ENCODE measurements around the gene SLC27A5.
"Not testable (repeated sequence)": the region's sequence is repeated elsewhere in the genome, so short reads cannot be mapped to it uniquely, and the experiment has no call there.

SLC27A5 gene

DNA sequence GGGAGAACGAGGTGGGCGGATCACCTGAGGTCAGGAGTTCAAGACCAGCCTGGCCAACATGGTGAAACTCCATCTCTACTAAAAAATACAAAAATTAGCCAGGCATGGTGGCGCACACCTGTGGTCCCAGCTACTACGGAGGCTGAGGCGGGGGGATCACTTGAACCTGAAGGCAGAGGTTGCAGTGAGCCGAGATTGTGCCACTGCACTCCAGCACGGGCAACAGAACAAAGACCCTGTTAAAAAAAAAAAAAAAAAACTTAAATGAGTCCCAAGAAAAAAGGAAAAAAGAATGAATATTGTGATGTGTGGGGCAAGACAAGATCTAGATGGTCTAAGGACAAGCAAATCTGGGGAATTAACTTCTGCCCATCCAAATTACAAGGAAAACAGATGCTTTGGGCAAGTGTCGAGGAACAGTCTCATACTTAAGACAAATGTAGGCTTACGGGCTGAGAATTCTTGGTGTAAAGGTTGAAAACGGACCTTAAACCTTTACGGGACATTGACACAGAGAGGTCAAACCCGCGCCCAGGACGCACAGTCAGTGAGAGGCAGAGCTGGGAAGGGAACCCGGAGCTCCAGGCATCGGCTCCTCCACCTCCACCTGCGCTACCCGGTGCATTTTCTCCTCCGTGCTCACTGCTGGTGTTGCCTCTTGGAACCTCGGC, 45.6 kb downstream of the SLC27A5 start:
- DNase-seq, result no peak

DNA sequence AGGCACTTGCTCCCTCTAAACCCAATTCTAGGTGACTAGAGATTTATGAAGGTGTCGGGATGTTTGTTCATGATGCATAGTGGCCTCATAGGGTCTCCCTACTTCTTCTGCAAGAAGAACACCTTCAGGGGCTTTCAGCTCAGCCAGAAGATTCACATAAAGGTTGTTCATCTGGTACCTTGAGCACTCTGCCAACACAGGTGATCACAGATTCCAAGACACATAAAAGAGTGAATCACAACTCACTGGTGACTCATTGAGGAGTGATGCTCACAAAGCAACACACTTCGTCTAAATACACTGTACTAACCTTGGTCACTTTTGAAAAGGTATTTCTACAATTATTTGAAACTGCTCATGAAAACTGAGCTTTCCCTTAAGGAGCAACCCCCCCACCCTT, 51.8 kb downstream of the SLC27A5 start:
- DNase-seq, result no peak

DNA sequence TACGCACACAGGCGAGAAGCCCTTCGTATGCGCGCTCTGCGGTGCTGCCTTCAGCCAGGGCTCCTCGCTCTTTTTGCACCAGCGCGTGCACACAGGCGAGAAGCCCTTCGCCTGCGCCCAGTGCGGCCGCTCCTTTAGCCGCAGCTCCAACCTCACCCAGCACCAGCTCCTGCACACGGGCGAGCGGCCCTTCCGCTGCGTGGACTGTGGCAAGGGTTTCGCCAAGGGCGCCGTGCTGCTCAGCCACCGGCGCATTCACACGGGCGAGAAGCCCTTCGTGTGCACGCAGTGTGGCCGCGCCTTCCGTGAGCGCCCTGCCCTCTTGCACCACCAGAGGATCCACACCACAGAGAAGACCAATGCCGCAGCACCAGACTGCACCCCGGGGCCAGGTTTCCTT, 55.7 kb downstream of the SLC27A5 start:
- no peak for DNase-seq

DNA sequence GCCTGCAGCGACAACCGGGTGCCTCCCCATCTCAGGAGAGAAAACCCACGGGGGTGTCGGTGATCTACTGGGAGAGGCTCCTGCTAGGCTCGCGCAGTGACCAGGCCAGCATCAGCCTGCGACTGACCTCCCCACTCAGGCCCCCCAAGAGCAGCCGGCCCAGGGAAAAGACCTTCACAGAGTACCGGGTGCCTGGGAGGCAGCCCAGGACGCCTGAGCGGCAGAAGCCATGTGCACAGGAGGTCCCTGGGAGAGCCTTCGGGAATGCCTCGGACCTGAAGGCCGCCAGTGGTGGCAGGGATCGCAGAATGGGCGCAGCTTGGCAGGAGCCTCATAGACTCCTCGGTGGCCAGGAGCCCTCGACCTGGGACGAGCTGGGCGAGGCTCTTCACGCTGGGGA, 56.5 kb downstream of the SLC27A5 start:
- no peak for DNase-seq

DNA sequence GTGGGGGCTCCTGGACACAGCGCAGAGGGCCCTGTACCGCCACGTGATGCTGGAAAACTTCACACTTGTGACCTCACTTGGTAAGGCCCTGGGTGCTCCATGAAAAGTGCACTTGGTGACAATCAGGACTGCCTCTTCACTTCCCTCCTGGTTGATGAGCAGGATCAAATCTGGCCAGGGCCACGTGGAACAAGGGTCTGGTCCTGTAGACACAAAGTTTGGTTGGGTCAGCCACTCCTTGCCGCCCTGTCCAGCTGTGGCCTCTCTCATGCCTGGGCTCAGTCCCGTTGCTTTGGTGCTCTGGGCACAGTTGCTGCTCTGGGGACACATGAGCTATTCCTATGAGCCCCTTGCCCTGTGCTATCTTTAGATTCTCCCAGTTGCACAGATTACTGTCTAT, 58.0 kb downstream of the SLC27A5 start:
- DNase-seq, result no peak

DNA sequence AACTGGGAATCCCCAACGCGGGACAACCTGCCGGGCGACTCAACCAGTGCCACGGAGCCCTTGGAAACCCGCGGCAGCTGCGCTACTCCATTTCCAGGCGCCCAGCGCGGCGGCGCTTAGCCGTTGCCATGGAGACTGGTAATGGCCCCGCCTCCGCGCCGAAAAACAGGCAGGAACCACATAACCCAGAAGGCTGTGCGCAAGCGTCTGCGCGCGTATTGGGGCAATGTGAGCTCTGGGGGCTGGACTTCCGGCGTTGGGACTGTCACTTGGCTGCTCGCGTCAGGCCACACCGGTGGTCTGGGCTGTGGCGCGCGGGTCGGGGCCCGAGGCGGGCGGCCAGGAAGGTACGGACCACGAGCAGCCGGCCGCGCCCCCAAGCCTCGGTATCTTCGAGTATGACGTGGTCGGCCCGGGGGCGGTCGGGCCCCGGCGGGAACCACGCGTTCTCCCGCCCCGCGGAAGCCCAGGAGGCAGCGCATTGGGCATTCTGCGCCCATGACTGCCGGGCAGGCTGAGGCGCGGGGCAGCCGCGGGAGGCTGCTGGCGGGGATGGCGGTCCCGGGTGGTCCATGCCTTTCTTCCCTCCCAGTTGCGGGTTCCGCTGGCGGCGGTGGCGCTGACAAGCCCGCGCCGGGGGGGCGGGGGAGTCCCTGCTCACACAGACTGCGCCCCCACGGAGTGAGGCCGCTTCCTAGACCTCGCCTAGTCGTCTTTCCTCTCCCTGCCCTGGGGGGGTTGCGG, 60.3 kb downstream of the SLC27A5 start, which contains the start of gene ZNF324B:
ZNF324B (plus strand) TSS at position 265 of the 744 bp plus-strand sequence. CDS start 2,080 bp downstream, outside the sequence.
- peak; percentile 98 to 99 for DNase-seq

DNA sequence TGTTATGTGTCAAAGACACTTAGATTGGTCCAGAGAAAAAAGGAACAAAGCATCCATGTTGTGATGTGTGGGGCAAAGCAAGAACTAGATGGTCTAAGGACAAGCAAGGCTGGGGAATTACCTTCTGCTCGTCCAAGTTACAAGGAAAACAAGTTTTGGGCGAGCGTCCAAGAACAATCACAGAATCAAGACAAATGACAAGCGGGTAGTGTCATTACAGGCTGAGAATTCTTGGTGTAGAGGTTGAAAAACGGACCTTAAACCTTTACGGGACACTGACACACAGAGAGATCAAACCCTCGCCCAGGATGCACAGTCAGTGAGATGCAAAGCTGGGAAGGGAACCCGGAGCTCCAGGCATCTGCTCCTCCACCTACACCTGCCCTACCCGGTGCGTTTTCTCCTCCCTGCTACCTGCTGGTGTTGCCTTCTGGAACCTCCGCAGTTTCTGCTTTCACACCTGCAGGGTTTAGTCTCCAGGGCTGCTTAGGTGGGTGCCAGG, 60.9 kb downstream of the SLC27A5 start:
- DNase-seq, result no peak

DNA sequence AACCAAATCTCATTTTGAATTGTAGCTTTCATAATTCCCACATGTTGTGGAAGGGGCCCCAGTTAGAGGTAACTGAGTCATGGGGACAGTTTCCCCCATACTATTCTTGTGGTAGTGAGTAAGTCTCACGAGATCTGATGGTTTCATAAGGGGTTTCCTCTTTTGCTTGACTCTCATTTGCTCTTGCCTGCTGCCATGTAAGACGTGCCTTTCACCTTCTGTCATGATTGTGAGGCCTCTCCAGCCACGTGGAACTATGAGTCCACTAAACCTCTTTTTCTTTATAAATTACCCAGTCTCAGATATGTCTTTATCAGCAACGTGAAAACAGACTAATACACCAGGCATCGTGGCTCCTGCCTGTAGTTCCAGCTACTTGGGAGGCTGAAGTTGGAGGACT, 61.8 kb downstream of the SLC27A5 start:
- DNase-seq, result not testable (repeated sequence)

DNA sequence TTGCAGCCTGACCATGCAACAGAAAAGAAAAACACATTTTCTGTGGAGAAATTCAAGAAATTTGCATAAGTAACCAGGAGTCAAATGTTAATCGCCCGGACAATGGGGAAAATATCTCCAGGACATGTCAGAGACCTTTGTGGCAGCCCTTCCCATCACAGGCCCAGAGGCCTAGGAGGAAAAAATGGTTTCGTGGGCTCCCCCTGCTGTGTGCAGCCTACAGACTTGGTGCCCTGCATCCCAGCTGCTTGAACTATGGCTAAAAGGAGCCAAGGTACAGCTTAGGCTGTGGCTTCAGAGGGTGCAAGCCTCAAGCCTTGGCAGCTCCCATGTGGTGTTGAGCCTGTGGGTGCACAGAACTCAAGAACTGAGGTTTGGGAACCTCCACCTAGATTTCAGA, 62.9 kb downstream of the SLC27A5 start:
- not testable (repeated sequence) for DNase-seq

Data from NCI-H524 (cell line).